ENCODE measurements around the gene EMX2. TPM values are rescaled to one million over a fixed set of nuclear protein-coding genes. Genes with fewer than 3 reads are reported as not detected.

EMX2 gene
- total RNA-seq, 1 experiment from 2014 or later, result not detected

DNA sequence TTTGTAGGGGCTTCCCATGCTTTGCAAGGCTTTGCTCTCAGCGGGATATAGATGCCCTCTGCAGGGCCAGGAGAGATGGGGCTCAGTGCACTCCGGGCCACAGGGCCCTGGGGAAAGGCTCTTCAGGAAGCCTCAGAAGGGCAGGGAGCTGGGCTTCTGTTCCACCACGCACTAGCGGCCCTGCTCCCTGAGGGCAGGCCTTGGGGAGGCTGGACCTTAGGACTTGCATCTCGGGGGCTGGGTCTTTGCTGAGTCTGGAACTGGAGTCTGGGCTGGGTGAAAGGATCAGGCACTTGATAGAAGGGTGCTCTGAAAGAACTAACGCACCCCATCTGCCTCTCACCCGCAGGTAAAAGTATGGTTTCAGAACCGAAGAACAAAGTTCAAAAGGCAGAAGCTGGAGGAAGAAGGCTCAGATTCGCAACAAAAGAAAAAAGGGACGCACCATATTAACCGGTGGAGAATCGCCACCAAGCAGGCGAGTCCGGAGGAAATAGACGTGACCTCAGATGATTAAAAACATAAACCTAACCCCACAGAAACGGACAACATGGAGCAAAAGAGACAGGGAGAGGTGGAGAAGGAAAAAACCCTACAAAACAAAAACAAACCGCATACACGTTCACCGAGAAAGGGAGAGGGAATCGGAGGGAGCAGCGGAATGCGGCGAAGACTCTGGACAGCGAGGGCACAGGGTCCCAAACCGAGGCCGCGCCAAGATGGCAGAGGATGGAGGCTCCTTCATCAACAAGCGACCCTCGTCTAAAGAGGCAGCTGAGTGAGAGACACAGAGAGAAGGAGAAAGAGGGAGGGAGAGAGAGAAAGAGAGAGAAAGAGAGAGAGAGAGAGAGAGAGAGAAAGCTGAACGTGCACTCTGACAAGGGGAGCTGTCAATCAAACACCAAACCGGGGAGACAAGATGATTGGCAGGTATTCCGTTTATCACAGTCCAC, 5.4 kb downstream of the EMX2 start (continued):
- TF ChIP-seq EZH2 (IDR thresholded peaks at IDR 0.05), result no peak
- TF ChIP-seq POLR2A (IDR thresholded peaks at IDR 0.05; ENCODE audit: borderline replicate concordance, extremely low read depth, insufficient read depth, insufficient read length), result no peak
- no peak for TF ChIP-seq EGR1 (IDR thresholded peaks at IDR 0.05; ENCODE audit: low read depth)
- no peak for TF ChIP-seq ELF1 (IDR thresholded peaks at IDR 0.05; ENCODE audit: borderline replicate concordance, low read depth)
- TF ChIP-seq SIN3A (IDR thresholded peaks at IDR 0.05; ENCODE audit: low read depth), result no peak
- no peak for TF ChIP-seq YY1 (IDR thresholded peaks at IDR 0.05; ENCODE audit: extremely low read depth, insufficient replicate concordance, low read depth, low read length)
- TF ChIP-seq, protein P1, sequence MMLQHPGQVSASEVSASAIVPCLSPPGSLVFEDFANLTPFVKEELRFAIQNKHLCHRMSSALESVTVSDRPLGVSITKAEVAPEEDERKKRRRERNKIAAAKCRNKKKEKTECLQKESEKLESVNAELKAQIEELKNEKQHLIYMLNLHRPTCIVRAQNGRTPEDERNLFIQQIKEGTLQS (IDR thresholded peaks at IDR 0.05), result no peak
- no peak for TF ChIP-seq REST (IDR thresholded peaks at IDR 0.05; ENCODE audit: low read depth)

GRCh38 chr10:117549100-117549585, 6.6 kb downstream of the EMX2 start:
- BruUV-seq (replicated peaks), result no TSS peak
- Histone ChIP-seq H3K27me3 (ENCODE audit: insufficient read depth, low read length) (peaks cover 17% of the 10 kb centered on the region), H4K20me1 (ENCODE audit: insufficient read depth) (no peaks in the 10 kb centered on the region), H3K27ac (ENCODE audit: low read depth, low read length) (no peak overlapping the region), H3K9me3 (ENCODE audit: control insufficient read depth in 1 of 2, insufficient read depth in 1 of 2, low read depth in 1 of 2, low read length in 2 of 2) (no peaks in the 10 kb centered on the region), H3K9me2 (ENCODE audit: insufficient read depth) (no peaks in the 10 kb centered on the region), H3K4me1 (ENCODE audit: control insufficient read depth in 1 of 2, insufficient read depth in 2 of 2, low read length in 2 of 2) (no peaks in the 10 kb centered on the region), H2AFZ (ENCODE audit: low read depth, low read length, poor library complexity, severe bottlenecking) (no peak overlapping the region), H3K4me3 (replicated peaks in 1 of 2; ENCODE audit: low read depth in 1 of 2, low read length in 2 of 2) (no peak overlapping the region), H3K79me2 (ENCODE audit: insufficient read depth, low read length) (no peaks in the 10 kb centered on the region), H3K36me3 (ENCODE audit: control insufficient read depth in 1 of 2, insufficient read depth in 2 of 2, low read length in 2 of 2) (no peaks in the 10 kb centered on the region), H3K4me2 (ENCODE audit: low read length) (no peak overlapping the region), H3K9ac (ENCODE audit: low read length) (no peak overlapping the region)
- ATAC-seq (no peak), DNase-seq (ENCODE audit: low read depth, low spot score) (no peak)
- RAD21 ChIA-PET (ENCODE audit: low non-redundant PET in 1 of 2, low total read pairs in 2 of 2, uncharacterized antibody in 2 of 2, unreplicated experiment in 2 of 2), result no interaction called here
- CTCF ChIA-PET, result interaction anchor here (1.0 kb wide), 1 partner anchor 52 kb away, joined by 4 read pairs; no protein-coding TSS in a partner anchor
- POLR2A ChIA-PET, result no interaction called here
- intact Hi-C loops (cut with micrococcal nuclease), result no loop called here
- TF ChIP-seq EZH2 (IDR thresholded peaks at IDR 0.05), result no peak
- TF ChIP-seq, protein P2, sequence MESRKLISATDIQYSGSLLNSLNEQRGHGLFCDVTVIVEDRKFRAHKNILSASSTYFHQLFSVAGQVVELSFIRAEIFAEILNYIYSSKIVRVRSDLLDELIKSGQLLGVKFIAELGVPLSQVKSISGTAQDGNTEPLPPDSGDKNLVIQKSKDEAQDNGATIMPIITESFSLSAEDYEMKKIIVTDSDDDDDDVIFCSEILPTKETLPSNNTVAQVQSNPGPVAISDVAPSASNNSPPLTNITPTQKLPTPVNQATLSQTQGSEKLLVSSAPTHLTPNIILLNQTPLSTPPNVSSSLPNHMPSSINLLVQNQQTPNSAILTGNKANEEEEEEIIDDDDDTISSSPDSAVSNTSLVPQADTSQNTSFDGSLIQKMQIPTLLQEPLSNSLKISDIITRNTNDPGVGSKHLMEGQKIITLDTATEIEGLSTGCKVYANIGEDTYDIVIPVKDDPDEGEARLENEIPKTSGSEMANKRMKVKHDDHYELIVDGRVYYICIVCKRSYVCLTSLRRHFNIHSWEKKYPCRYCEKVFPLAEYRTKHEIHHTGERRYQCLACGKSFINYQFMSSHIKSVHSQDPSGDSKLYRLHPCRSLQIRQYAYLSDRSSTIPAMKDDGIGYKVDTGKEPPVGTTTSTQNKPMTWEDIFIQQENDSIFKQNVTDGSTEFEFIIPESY (IDR thresholded peaks at IDR 0.05; ENCODE audit: extremely low read depth, insufficient replicate concordance, low read length), result no peak
- TF ChIP-seq REST (IDR thresholded peaks at IDR 0.05; ENCODE audit: low read depth), result no peak
